Measurements from ENCODE around the gene IKZF3. TPM values are rescaled to one million over a fixed set of nuclear protein-coding genes. Genes with fewer than 3 reads are reported as not detected.
A peak's percentile ranks its signal among the peaks of the same experiment; 100 is the strongest.
"Not testable (repeated sequence)": the region's sequence is repeated elsewhere in the genome, so short reads cannot be mapped to it uniquely, and the experiment has no call there.

Gene IKZF3
- total and polyA plus RNA-seq, 10 of the 15 experiments (the other 5 are each of a cell fraction or from before 2014, with no cell fraction given): 5.5 to 98.2 (median 47.6) TPM

GRCh38 chr17:39765175-39765574 lies 98.9 kb downstream of the IKZF3 start:
- no peak overlapping the region for H3K4me3 ChIP-seq
- DNase-seq (ENCODE audit: low read depth, low spot score): no peak
- FAIRE-seq: no peak
- H3K27ac ChIP-seq (ENCODE audit: control insufficient read depth, insufficient read depth): no peak overlapping the region
- intact Hi-C loops (cut with micrococcal nuclease; ENCODE audit: unreplicated experiment): no loop called here
- H3K36me3 ChIP-seq (ENCODE audit: control insufficient read depth in 2 of 2, insufficient read depth in 2 of 2, low read length in 1 of 2): peaks cover 19 to 56% of the 10 kb centered on the region in 2 experiments
- no peak for TF ChIP-seq NFIC (IDR thresholded peaks at IDR 0.05; ENCODE audit: low read depth, low read length)
- TF ChIP-seq POLR2AphosphoS5 (IDR thresholded peaks at IDR 0.05; ENCODE audit: low read length): 0 out of 2 replicates have a peak, but pooled peaks have one; percentile 13
- no peak for TF ChIP-seq SUZ12 (IDR thresholded peaks at IDR 0.05; ENCODE audit: unreplicated experiment)
- BruUV-seq (replicated peaks): no TSS peak
- H3K79me2 ChIP-seq (ENCODE audit: control insufficient read depth, insufficient read depth, low read length): peaks cover 76% of the 10 kb centered on the region
- no peak overlapping the region for H3K4me2 ChIP-seq (ENCODE audit: control insufficient read depth, insufficient read depth)
- H4K20me1 ChIP-seq (ENCODE audit: control insufficient read depth, insufficient read depth): no peaks in the 10 kb centered on the region; the same call in none of the 2 replicates
- in situ Hi-C loops (cut with MboI): no loop called here
- no peak for ATAC-seq
- 31% methylated on average over 3 of the region's 3 CpGs for WGBS (ENCODE audit: insufficient coverage, insufficient replicate concordance, low lambda C conversion rate, missing lambda C conversion rate)
- ChIA-PET RAD21 (ENCODE audit: unreplicated experiment) (interaction anchor here (1.8 to 2.3 kb wide), 2 partner anchors 10 kb away, joined by 7 to 12 read pairs; no protein-coding TSS in a partner anchor), CTCF (interaction anchor here (0.9 kb wide), 1 partner anchor 193 kb away, joined by 3 read pairs; no protein-coding TSS in a partner anchor), POLR2A (interaction anchor here (1.0 to 1.4 kb wide), 4 partner anchors 9 to 96 kb away, joined by 3 to 4 read pairs (median 4); no protein-coding TSS in a partner anchor), SMC1A (ENCODE audit: uncharacterized antibody, unreplicated experiment) (interaction anchor here (1.0 to 1.6 kb wide), 4 partner anchors 9 to 96 kb away, joined by 4 to 7 read pairs (median 4); no protein-coding TSS in a partner anchor)
- H2AFZ ChIP-seq (ENCODE audit: control insufficient read depth, low read depth, low read length): no peak overlapping the region
- no peaks in the 10 kb centered on the region for H3K9me3 ChIP-seq (replicated peaks; ENCODE audit: control insufficient read depth, insufficient read depth, low read length)
- no peaks in the 10 kb centered on the region for H3K27me3 ChIP-seq (replicated peaks in 1 of 2; ENCODE audit: control insufficient read depth in 2 of 2, insufficient read depth in 2 of 2, low read length in 1 of 2)
- no peak overlapping the region for H3K9ac ChIP-seq (ENCODE audit: control insufficient read depth, insufficient read depth, low read length)
- peaks cover 55% of the 10 kb centered on the region for H3K4me1 ChIP-seq (ENCODE audit: control insufficient read depth, insufficient read depth, low read length)

DNA sequence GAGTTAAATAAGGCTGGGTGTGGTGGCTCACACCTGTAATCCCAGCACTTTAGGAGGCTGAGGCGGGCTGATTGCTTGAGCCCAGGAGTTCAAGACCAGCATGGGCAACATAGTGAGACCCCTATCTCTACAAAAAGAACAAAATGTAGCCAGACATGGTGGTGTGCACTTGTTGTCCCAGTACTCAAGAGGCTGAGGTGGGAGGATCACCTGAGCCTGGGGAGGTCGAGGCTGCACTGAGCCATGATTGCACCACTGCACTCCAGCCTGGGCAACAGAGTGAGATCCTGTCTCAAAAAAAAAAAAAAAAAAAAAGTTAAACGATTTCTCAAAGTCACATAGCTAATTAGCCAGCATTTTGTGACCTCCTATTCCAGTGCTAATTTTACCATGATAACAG lies 99.9 kb downstream of the IKZF3 start:
- in situ Hi-C loops (cut with MboI); H3K27ac ChIP-seq (ENCODE audit: control insufficient read depth, insufficient read depth): not testable (repeated sequence)

More for the DNA sequence above, 99.9 kb downstream of the IKZF3 start:
- H3K4me3 ChIP-seq; H3K27me3 ChIP-seq (replicated peaks in 1 of 2; ENCODE audit: control insufficient read depth in 2 of 2, insufficient read depth in 2 of 2, low read length in 1 of 2); H4K20me1 ChIP-seq (ENCODE audit: control insufficient read depth, insufficient read depth); ATAC-seq; FAIRE-seq; H3K4me2 ChIP-seq (ENCODE audit: control insufficient read depth, insufficient read depth); DNase-seq (ENCODE audit: low read depth, low spot score); H3K9ac ChIP-seq (ENCODE audit: control insufficient read depth, insufficient read depth, low read length); intact Hi-C loops (cut with micrococcal nuclease; ENCODE audit: unreplicated experiment); H2AFZ ChIP-seq (ENCODE audit: control insufficient read depth, low read depth, low read length); H3K9me3 ChIP-seq (replicated peaks; ENCODE audit: control insufficient read depth, insufficient read depth, low read length); BruUV-seq (replicated peaks): not testable (repeated sequence)
- SMC1A ChIA-PET (ENCODE audit: uncharacterized antibody, unreplicated experiment): interaction anchor here (1.3 to 1.8 kb wide), 3 partner anchors 8 to 28 kb away, joined by 4 to 7 read pairs (median 4); no protein-coding TSS in a partner anchor
- peaks cover 56% of the 10 kb centered on the region for H3K4me1 ChIP-seq (ENCODE audit: control insufficient read depth, insufficient read depth, low read length)
- CTCF ChIA-PET: interaction anchor here (0.7 kb wide), 1 partner anchor 111 kb away, joined by 4 read pairs; no protein-coding TSS in a partner anchor
- H3K36me3 ChIP-seq (ENCODE audit: control insufficient read depth in 2 of 2, insufficient read depth in 2 of 2, low read length in 1 of 2): peaks cover 19 to 54% of the 10 kb centered on the region in 2 experiments
- POLR2A ChIA-PET: interaction anchor here (0.6 to 1.4 kb wide), 5 partner anchors 8 to 97 kb away, joined by 3 to 4 read pairs (median 3); no protein-coding TSS in a partner anchor
- H3K79me2 ChIP-seq (ENCODE audit: control insufficient read depth, insufficient read depth, low read length): peaks cover 74% of the 10 kb centered on the region
- RAD21 ChIA-PET (ENCODE audit: unreplicated experiment): interaction anchor here (1.1 to 2.3 kb wide), 3 partner anchors 9 to 101 kb away, joined by 3 to 12 read pairs (median 7); no protein-coding TSS in a partner anchor
- 83% methylated on average over 3 of the region's 3 CpGs for WGBS (ENCODE audit: insufficient coverage, insufficient replicate concordance, low lambda C conversion rate, missing lambda C conversion rate)
